GM23338 (cell line): Measurements from ENCODE around the gene WDR49. TPM values are rescaled to one million over a fixed set of nuclear protein-coding genes. Genes with fewer than 3 reads are reported as not detected.

Experiments
- CREB1 ChIP-seq: fragments of 250-450 bp; sonication (Bioruptor Pico); IDR thresholded peaks from 2 replicates; pipeline ENCODE4 v1.5.0; 2020; ENCODE audit warnings: low read depth, mild to moderate bottlenecking, moderate library complexity
- ETS1 ChIP-seq: IDR thresholded peaks from 2 replicates; pipeline ENCODE4 v1.6.1; 2016; ENCODE audit warnings: antibody characterized with exemption
- EZH2 ChIP-seq: fragments of 200-600 bp; sonication (generic); IDR thresholded peaks from one replicate; pipeline ENCODE4 v1.8.0; 2017; ENCODE audit warnings: antibody characterized with exemption, mild to moderate bottlenecking, low read depth; ENCODE audit not compliant: unreplicated experiment
- EZH2phosphoT487 ChIP-seq: fragments of 200-600 bp; sonication (generic); IDR thresholded peaks from one replicate; pipeline ENCODE4 v1.8.1; 2018; ENCODE audit warnings: antibody characterized with exemption; ENCODE audit not compliant: unreplicated experiment
- POLR2AphosphoS5 ChIP-seq: IDR thresholded peaks from 2 replicates; pipeline ENCODE4 v1.6.1; 2016; ENCODE audit warnings: antibody characterized with exemption, low read depth
- REST ChIP-seq: IDR thresholded peaks from one replicate; pipeline ENCODE4 v1.6.1; 2018; ENCODE audit warnings: antibody characterized with exemption; ENCODE audit not compliant: unreplicated experiment
- ZNF114 ChIP-seq: fragments of 250-450 bp; sonication (Bioruptor Pico); IDR thresholded peaks from 2 replicates; pipeline ENCODE4 v1.5.0; 2020; ENCODE audit warnings: mild to moderate bottlenecking, moderate library complexity
- ZNF331 ChIP-seq: fragments of 250-450 bp; sonication (Bioruptor Pico); IDR thresholded peaks from 2 replicates; pipeline ENCODE4 v1.5.0; 2020; ENCODE audit warnings: low read depth, mild to moderate bottlenecking, moderate library complexity
- ZNF462 ChIP-seq: fragments of 250-450 bp; sonication (Bioruptor Pico); IDR thresholded peaks from 2 replicates; pipeline ENCODE4 v1.5.0; 2020; ENCODE audit warnings: mild to moderate bottlenecking, moderate library complexity
- polyA plus RNA-seq: library from polyadenylated mRNA; unstranded; fragments of >200 nt; fragmentation: Nextera tagmentation; extraction: Ambion mirVana; gene quantifications from 2 replicates; pipeline ENCODE4 v1.2.1, GENCODE V29; 2016
- total RNA-seq: library from RNA; depleted of rRNA; stranded (reverse); fragments of >200 nt; shearing (Covaris generic); gene quantifications from 2 replicates; pipeline ENCODE4 v1.2.3, GENCODE V29; 2014

WDR49 gene
- total and polyA plus RNA-seq, 2 experiments from 2014 or later, result 1.4 to 1.9 TPM

- TF ChIP-seq ZNF462 (CRISPR knock-in tag) (no peak), POLR2AphosphoS5 (no peak), REST (no peak), EZH2phosphoT487 (no peak), ZNF331 (CRISPR knock-in tag) (no peak), ZNF114 (no peak), ETS1 (no peak), CREB1 (CRISPR knock-in tag) (no peak), EZH2 (no peak)
Observed at GRCh38 chr3:167481164-167481563, 172.6 kb downstream of the WDR49 start (continued).
